SKM-1 treated with dmso at 0.1 percent for 144 hours (cell line): ENCODE results near the gene VGLL4.

Source experiments
- DNase-seq: peaks from one replicate; lab custom pipeline; 2025; ENCODE audit not compliant: unreplicated experiment; lab: John Stamatoyannopoulos, UW

VGLL4 gene

GRCh38 chr3:11566478-11566877, 77.2 kb downstream of the VGLL4 start:
- no peak for DNase-seq

GRCh38 chr3:11565932-11566331, 77.8 kb downstream of the VGLL4 start:
- DNase-seq: no peak

- DNase-seq: no peak
Observed at GRCh38 chr3:11565492-11565891, 78.2 kb downstream of the VGLL4 start.

GRCh38 chr3:11565072-11565471, 78.6 kb downstream of the VGLL4 start:
- DNase-seq: no peak

- no peak for DNase-seq
Observed at GRCh38 chr3:11564577-11565001, 79.1 kb downstream of the VGLL4 start.

GRCh38 chr3:11563865-11564185, 79.9 kb downstream of the VGLL4 start:
- no peak for DNase-seq

- DNase-seq: no peak
Observed at GRCh38 chr3:11563159-11563864, 80.4 kb downstream of the VGLL4 start.

GRCh38 chr3:11562277-11562881, 81.3 kb downstream of the VGLL4 start:
- DNase-seq: no peak

GRCh38 chr3:11560746-11561145, 83.0 kb downstream of the VGLL4 start:
- DNase-seq: no peak

- DNase-seq: no peak
Observed at GRCh38 chr3:11559816-11560633, 83.7 kb downstream of the VGLL4 start.

GRCh38 chr3:11558918-11559815, 84.5 kb downstream of the VGLL4 start:
- DNase-seq: no peak

GRCh38 chr3:11558411-11558903, 85.3 kb downstream of the VGLL4 start:
- DNase-seq: no peak

GRCh38 chr3:11558002-11558401, 85.7 kb downstream of the VGLL4 start:
- no peak for DNase-seq

- DNase-seq: no peak
Observed at GRCh38 chr3:11556851-11557644, 86.7 kb downstream of the VGLL4 start.

GRCh38 chr3:11555881-11556633, 87.7 kb downstream of the VGLL4 start:
- no peak for DNase-seq

GRCh38 chr3:11555211-11555782, 88.4 kb downstream of the VGLL4 start:
- no peak for DNase-seq

- DNase-seq: no peak
Observed at GRCh38 chr3:11554666-11555065, 89.0 kb downstream of the VGLL4 start.

GRCh38 chr3:11554236-11554610, 89.5 kb downstream of the VGLL4 start:
- no peak for DNase-seq
